Astrocyte (in vitro differentiated cells and primary cell): ENCODE measurements around the gene TTC24. TPM values are rescaled to one million over a fixed set of nuclear protein-coding genes. Genes with fewer than 3 reads are reported as not detected.

ENCODE experiments used
- DNase-seq: peaks from one replicate; pipeline ENCODE4 v3.0.0-alpha.2; 2010; ENCODE audit warnings: low read depth
- FAIRE-seq: peaks from 2 replicates; lab custom pipeline; 2011; peaks lifted over from hg19 to GRCh38; lab: Jason Lieb, UNC
- H2AFZ ChIP-seq: 2 replicates; pipeline ENCODE4 v1.6.0; 2012; ENCODE audit warnings: low read depth, low read length, inconsistent platforms
- H3K27ac ChIP-seq: 2 replicates; pipeline ENCODE4 v1.5.1; 2011; ENCODE audit warnings: low read depth, low read length, inconsistent platforms
- H3K27me3 ChIP-seq: 2 replicates; pipeline ENCODE4 v1.6.0; 2011; ENCODE audit warnings: low read length, inconsistent platforms; ENCODE audit not compliant: insufficient read depth
- H3K36me3 ChIP-seq: 2 replicates; pipeline ENCODE4 v1.5.1; 2011; ENCODE audit warnings: low read length, inconsistent platforms; ENCODE audit not compliant: insufficient read depth
- H3K4me1 ChIP-seq: 2 replicates; pipeline ENCODE4 v1.5.1; 2011; ENCODE audit warnings: low read length, inconsistent platforms; ENCODE audit not compliant: insufficient read depth
- H3K4me2 ChIP-seq: 2 replicates; pipeline ENCODE4 v1.6.0; 2012; ENCODE audit warnings: low read length, inconsistent platforms
- H3K4me3 ChIP-seq: 2 replicates; pipeline ENCODE4 v1.5.1; 2011; ENCODE audit warnings: low read depth, mild to moderate bottlenecking, low read length, inconsistent platforms; ENCODE audit not compliant: insufficient read depth
- H3K79me2 ChIP-seq: 2 replicates; pipeline ENCODE4 v1.6.0; 2012; ENCODE audit warnings: mild to moderate bottlenecking, low read length, inconsistent platforms; ENCODE audit not compliant: insufficient read depth
- H3K9ac ChIP-seq: 2 replicates; pipeline ENCODE4 v1.6.0; 2012; ENCODE audit warnings: mild to moderate bottlenecking, low read length, inconsistent platforms
- H3K9me3 ChIP-seq: 2 replicates; pipeline ENCODE4 v1.5.1; 2012; ENCODE audit warnings: low read depth, mild to moderate bottlenecking, low read length, inconsistent platforms; ENCODE audit not compliant: insufficient read depth
- H4K20me1 ChIP-seq: 2 replicates; pipeline ENCODE4 v1.6.0; 2012; ENCODE audit warnings: low read length, inconsistent platforms; ENCODE audit not compliant: insufficient read depth
- H3K27ac Mint-ChIP-seq: one replicate; pipeline ENCODE4 v1.8.0; 2021; ENCODE audit warnings: mild to moderate bottlenecking, mixed read lengths; ENCODE audit not compliant: unreplicated experiment
- H3K27me3 Mint-ChIP-seq: one replicate; pipeline ENCODE4 v1.8.0; 2021; ENCODE audit warnings: low read depth, mixed read lengths; ENCODE audit not compliant: unreplicated experiment
- H3K36me3 Mint-ChIP-seq: one replicate; pipeline ENCODE4 v1.8.0; 2021; ENCODE audit warnings: low read depth, mixed read lengths; ENCODE audit not compliant: unreplicated experiment
- H3K4me1 Mint-ChIP-seq: one replicate; pipeline ENCODE4 v1.8.0; 2021; ENCODE audit warnings: low read depth, mixed read lengths; ENCODE audit not compliant: unreplicated experiment
- H3K4me3 Mint-ChIP-seq: one replicate; pipeline ENCODE4 v1.8.0; 2021; ENCODE audit warnings: mild to moderate bottlenecking, moderate library complexity, mixed read lengths; ENCODE audit not compliant: unreplicated experiment
- H3K9me3 Mint-ChIP-seq: one replicate; pipeline ENCODE4 v1.8.0; 2021; ENCODE audit warnings: mild to moderate bottlenecking, mixed read lengths; ENCODE audit not compliant: unreplicated experiment
- EZH2 ChIP-seq: IDR thresholded peaks from 2 replicates; pipeline ENCODE4 v1.6.1; 2012; ENCODE audit warnings: mild to moderate bottlenecking, low read length, inconsistent platforms; ENCODE audit not compliant: insufficient read depth
- total RNA-seq: library from RNA; stranded (reverse); gene quantifications from 2 replicates; pipeline ENCODE4 v1.2.1, GENCODE V29; 2021
- TF ChIP-seq, protein P1 (sequence below): IDR thresholded peaks from 2 replicates; pipeline ENCODE4 v1.5.1; 2011; ENCODE audit warnings: low read depth, mild to moderate bottlenecking, inconsistent platforms, low read length, moderate library complexity; ENCODE audit not compliant: insufficient read depth

Gene TTC24
- total RNA-seq, 1 donor from 2014 or later, result not detected

DNA sequence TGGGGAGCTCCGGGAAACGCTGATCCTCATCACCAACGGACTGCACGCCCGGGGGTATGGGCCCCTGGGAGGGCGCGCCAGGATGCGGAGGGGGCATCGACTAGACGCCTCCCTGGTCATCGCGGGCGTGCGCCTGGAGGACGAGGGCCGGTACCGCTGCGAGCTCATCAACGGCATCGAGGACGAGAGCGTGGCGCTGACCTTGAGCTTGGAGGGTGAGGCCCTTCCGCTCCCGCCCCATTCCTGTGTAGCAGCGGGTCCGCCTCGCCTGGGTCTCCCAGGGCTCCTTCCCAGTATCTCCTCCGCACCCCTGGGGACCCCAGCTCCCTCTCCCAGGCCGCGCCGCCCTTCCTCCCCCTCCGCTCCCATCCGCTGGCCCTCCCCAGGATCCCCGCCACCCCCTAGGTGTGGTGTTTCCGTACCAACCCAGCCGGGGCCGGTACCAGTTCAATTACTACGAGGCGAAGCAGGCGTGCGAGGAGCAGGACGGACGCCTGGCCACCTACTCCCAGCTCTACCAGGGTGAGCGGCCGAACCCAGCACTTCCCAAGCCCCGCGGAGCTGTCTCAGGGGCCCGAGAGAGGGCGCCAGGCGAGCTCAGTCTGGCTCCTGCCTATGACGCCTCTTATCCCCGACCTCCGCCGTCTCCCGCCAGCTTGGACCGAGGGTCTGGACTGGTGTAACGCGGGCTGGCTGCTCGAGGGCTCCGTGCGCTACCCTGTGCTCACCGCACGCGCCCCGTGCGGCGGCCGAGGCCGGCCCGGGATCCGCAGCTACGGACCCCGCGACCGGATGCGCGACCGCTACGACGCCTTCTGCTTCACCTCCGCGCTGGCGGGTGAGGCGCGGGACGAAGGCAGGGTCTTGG, 44.7 kb downstream of the TTC24 start:
- Histone ChIP-seq H3K9ac (no peak overlapping the region), H3K4me2 (peak overlapping the region; percentile 82), H3K27ac (no peak overlapping the region), H4K20me1 (no peaks in the 10 kb centered on the region), H2AFZ (peak overlapping the region; percentile 82), H3K4me3 (no peak overlapping the region), H3K27me3 (peaks cover 57% of the 10 kb centered on the region), H3K9me3 (no peaks in the 10 kb centered on the region), H3K79me2 (no peaks in the 10 kb centered on the region), H3K36me3 (no peaks in the 10 kb centered on the region), H3K4me1 (peaks cover 6% of the 10 kb centered on the region)
- FAIRE-seq, result no peak
- Mint-ChIP-seq H3K36me3 (no peaks in the 10 kb centered on the region), H3K27me3 (peaks cover 61% of the 10 kb centered on the region), H3K4me1 (peaks cover 3% of the 10 kb centered on the region), H3K4me3 (no peak overlapping the region), H3K27ac (no peak overlapping the region), H3K9me3 (no peaks in the 10 kb centered on the region)
- TF ChIP-seq, protein P1, sequence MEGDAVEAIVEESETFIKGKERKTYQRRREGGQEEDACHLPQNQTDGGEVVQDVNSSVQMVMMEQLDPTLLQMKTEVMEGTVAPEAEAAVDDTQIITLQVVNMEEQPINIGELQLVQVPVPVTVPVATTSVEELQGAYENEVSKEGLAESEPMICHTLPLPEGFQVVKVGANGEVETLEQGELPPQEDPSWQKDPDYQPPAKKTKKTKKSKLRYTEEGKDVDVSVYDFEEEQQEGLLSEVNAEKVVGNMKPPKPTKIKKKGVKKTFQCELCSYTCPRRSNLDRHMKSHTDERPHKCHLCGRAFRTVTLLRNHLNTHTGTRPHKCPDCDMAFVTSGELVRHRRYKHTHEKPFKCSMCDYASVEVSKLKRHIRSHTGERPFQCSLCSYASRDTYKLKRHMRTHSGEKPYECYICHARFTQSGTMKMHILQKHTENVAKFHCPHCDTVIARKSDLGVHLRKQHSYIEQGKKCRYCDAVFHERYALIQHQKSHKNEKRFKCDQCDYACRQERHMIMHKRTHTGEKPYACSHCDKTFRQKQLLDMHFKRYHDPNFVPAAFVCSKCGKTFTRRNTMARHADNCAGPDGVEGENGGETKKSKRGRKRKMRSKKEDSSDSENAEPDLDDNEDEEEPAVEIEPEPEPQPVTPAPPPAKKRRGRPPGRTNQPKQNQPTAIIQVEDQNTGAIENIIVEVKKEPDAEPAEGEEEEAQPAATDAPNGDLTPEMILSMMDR, result no peak
- peak; percentile 96 for TF ChIP-seq EZH2
- no peak for DNase-seq

DNA sequence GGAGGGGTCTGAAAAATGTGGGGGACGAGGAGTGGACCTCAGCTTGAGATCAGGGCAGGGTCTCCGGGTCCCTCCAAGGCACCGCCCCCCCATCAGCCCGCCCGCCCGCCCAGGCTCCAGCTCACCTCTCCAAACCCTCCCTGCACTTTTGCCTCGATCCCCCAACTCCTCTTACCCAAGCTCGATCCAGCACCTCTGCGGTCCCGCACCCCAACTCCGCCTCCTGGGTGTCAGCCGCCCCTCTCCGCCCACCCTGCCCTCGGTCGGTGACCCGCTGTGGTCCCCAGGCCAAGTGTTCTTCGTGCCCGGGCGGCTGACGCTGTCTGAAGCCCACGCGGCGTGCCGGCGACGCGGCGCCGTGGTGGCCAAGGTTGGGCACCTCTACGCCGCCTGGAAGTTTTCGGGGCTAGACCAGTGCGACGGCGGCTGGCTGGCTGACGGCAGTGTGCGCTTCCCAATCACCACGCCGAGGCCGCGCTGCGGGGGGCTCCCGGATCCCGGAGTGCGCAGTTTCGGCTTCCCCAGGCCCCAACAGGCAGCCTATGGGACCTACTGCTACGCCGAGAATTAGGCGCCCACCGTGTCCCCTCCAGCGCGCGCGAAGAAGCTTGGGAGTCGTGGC, 45.4 kb downstream of the TTC24 start:
- TF ChIP-seq, protein P1, result no peak
- TF ChIP-seq EZH2, result peak; percentile 92
- Histone ChIP-seq H3K27me3 (peaks cover 50% of the 10 kb centered on the region), H3K9me3 (no peaks in the 10 kb centered on the region), H3K4me2 (peak overlapping the region; percentile 82), H3K36me3 (no peaks in the 10 kb centered on the region), H3K9ac (no peak overlapping the region), H2AFZ (no peak overlapping the region), H3K27ac (no peak overlapping the region), H3K4me1 (peaks cover 6% of the 10 kb centered on the region), H3K4me3 (no peak overlapping the region), H3K79me2 (no peaks in the 10 kb centered on the region), H4K20me1 (no peaks in the 10 kb centered on the region)
- Mint-ChIP-seq H3K27ac (no peak overlapping the region), H3K36me3 (no peaks in the 10 kb centered on the region), H3K9me3 (no peaks in the 10 kb centered on the region), H3K27me3 (peaks cover 60% of the 10 kb centered on the region), H3K4me1 (peaks cover 3% of the 10 kb centered on the region), H3K4me3 (no peak overlapping the region)
- DNase-seq, result no peak
- no peak for FAIRE-seq
